ENCODE results near the gene CCL24. TPM values are rescaled to one million over a fixed set of nuclear protein-coding genes. Genes with fewer than 3 reads are reported as not detected.
"Not testable (repeated sequence)": the region's sequence is repeated elsewhere in the genome, so short reads cannot be mapped to it uniquely, and the experiment has no call there.

The CCL24 gene
- total RNA-seq, 1 experiment from 2014 or later, result not detected

DNA sequence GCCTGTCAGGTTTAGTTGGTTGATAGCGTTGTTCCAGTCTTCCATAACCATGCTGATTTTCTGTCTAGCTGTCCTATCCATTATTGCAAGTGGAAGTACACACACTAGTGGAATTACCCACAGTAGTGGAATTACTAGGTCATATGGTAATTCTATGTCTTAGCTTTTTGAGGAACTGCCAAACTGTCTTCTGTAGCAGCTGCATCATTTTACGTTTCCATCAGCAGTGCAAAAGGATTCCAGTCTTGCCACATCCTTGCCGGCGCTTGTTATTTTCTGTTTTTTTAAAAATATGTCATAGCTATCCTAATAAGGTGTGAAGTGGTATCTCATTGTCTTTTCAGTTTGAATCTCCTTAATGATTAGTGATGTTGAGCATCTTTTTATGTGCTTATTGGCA lies 48.0 kb upstream of the CCL24 start:
- Mint-ChIP-seq H3K4me1 (no peaks in the 10 kb centered on the region), H3K4me3 (no peak overlapping the region), H3K27ac (no peak overlapping the region), H3K36me3 (no peaks in the 10 kb centered on the region), H3K9me3 (peaks cover 8% of the 10 kb centered on the region), H3K27me3 (ENCODE audit: low read depth) (no peaks in the 10 kb centered on the region)
- ATAC-seq (no peak), DNase-seq (ENCODE audit: low spot score) (no peak)
- ChIA-PET POLR2A (interaction anchor here (0.7 kb wide), 1 partner anchor 472 kb away, joined by 4 read pairs; no protein-coding TSS in a partner anchor), CTCF (no interaction called here)
- TF ChIP-seq GTF2I (CRISPR knock-in tag; conservative IDR thresholded peaks at IDR 0.05), result no peak

DNA sequence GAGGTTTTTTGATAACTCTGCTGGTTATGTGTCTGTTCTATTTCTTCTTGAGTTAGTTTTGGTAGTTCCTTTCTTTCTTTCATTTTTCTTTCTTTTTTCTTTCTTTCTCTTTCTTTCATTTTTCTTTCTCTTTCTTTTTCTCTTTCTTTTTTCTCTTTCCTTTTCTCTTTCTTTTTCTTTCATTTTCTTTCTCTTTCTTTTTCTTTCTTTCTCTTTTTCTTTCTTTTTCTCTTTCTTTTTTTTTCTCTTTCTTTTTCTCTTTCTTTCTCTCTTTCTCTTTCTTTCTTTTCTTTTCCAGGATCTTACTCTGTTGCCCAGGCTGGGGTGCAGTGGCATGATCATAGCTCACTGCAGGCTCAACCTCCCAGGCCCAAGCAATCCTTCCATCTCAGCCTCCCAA lies 44.8 kb upstream of the CCL24 start:
- Mint-ChIP-seq H3K27ac (no peak overlapping the region), H3K4me1 (no peaks in the 10 kb centered on the region), H3K27me3 (ENCODE audit: low read depth) (no peaks in the 10 kb centered on the region; the same call in 1 of the 2 replicates), H3K36me3 (no peaks in the 10 kb centered on the region), H3K9me3 (peaks cover 13% of the 10 kb centered on the region), H3K4me3 (no peak overlapping the region)
- ChIA-PET POLR2A (no interaction called here), CTCF (no interaction called here)
- no peak for TF ChIP-seq EMX1 (CRISPR knock-in tag; IDR thresholded peaks at IDR 0.05)
- DNase-seq (ENCODE audit: low spot score), result no peak
- no peak for ATAC-seq

DNA sequence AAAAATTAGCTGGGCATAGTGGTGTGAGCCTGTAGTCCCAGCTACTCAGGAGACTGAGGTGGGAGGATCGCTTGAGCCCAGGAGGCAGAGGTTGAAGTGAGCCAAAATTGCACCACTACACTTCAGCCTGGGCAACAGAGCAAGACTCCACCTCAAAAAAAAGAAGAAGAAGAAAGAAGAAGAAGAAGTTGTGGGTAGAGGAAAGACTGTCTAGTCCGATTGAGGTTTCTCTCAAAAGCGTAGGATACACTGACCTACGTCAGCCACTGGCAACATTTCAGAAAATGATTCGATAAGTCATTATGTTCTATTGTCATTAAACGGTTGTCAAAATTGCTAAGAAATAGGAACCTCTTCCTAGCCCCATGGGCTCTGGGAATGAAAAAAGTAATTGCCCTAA lies 42.9 kb upstream of the CCL24 start:
- Mint-ChIP-seq H3K9me3 (peaks cover 13% of the 10 kb centered on the region), H3K4me3 (no peak overlapping the region), H3K27me3 (ENCODE audit: low read depth) (no peaks in the 10 kb centered on the region; the same call in 1 of the 2 replicates), H3K36me3 (no peaks in the 10 kb centered on the region), H3K27ac (no peak overlapping the region), H3K4me1 (no peaks in the 10 kb centered on the region)
- CTCF ChIA-PET, result no interaction called here
- ATAC-seq (no peak), DNase-seq (ENCODE audit: low spot score) (no peak)
- POLR2A ChIA-PET, result no interaction called here
- TF ChIP-seq, protein P1, sequence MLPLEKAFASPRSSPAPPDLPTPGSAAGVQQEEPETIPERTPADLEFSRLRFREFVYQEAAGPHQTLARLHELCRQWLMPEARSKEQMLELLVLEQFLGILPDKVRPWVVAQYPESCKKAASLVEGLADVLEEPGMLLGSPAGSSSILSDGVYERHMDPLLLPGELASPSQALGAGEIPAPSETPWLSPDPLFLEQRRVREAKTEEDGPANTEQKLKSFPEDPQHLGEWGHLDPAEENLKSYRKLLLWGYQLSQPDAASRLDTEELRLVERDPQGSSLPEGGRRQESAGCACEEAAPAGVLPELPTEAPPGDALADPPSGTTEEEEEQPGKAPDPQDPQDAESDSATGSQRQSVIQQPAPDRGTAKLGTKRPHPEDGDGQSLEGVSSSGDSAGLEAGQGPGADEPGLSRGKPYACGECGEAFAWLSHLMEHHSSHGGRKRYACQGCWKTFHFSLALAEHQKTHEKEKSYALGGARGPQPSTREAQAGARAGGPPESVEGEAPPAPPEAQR (CRISPR knock-in tag; IDR thresholded peaks at IDR 0.05), result no peak
- TF ChIP-seq, protein P2, sequence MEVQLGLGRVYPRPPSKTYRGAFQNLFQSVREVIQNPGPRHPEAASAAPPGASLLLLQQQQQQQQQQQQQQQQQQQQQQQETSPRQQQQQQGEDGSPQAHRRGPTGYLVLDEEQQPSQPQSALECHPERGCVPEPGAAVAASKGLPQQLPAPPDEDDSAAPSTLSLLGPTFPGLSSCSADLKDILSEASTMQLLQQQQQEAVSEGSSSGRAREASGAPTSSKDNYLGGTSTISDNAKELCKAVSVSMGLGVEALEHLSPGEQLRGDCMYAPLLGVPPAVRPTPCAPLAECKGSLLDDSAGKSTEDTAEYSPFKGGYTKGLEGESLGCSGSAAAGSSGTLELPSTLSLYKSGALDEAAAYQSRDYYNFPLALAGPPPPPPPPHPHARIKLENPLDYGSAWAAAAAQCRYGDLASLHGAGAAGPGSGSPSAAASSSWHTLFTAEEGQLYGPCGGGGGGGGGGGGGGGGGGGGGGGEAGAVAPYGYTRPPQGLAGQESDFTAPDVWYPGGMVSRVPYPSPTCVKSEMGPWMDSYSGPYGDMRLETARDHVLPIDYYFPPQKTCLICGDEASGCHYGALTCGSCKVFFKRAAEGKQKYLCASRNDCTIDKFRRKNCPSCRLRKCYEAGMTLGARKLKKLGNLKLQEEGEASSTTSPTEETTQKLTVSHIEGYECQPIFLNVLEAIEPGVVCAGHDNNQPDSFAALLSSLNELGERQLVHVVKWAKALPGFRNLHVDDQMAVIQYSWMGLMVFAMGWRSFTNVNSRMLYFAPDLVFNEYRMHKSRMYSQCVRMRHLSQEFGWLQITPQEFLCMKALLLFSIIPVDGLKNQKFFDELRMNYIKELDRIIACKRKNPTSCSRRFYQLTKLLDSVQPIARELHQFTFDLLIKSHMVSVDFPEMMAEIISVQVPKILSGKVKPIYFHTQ (CRISPR knock-in tag; IDR thresholded peaks at IDR 0.05), result no peak
- TF ChIP-seq, protein P3, sequence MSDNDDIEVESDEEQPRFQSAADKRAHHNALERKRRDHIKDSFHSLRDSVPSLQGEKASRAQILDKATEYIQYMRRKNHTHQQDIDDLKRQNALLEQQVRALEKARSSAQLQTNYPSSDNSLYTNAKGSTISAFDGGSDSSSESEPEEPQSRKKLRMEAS (CRISPR knock-in tag; IDR thresholded peaks at IDR 0.05), result no peak
- TF ChIP-seq SMAD3 (CRISPR knock-in tag; IDR thresholded peaks at IDR 0.05; ENCODE audit: borderline replicate concordance), result no peak
- TF ChIP-seq, protein P4, sequence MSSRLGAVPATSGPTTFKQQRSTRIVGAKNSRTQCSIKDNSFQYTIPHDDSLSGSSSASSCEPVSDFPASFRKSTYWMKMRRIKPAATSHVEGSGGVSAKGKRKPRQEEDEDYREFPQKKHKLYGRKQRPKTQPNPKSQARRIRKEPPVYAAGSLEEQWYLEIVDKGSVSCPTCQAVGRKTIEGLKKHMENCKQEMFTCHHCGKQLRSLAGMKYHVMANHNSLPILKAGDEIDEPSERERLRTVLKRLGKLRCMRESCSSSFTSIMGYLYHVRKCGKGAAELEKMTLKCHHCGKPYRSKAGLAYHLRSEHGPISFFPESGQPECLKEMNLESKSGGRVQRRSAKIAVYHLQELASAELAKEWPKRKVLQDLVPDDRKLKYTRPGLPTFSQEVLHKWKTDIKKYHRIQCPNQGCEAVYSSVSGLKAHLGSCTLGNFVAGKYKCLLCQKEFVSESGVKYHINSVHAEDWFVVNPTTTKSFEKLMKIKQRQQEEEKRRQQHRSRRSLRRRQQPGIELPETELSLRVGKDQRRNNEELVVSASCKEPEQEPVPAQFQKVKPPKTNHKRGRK (CRISPR knock-in tag; IDR thresholded peaks at IDR 0.05; ENCODE audit: borderline replicate concordance), result no peak
- no peak for TF ChIP-seq ZNF416 (CRISPR knock-in tag; IDR thresholded peaks at IDR 0.05)
- no peak for TF ChIP-seq KAT7 (CRISPR knock-in tag; IDR thresholded peaks at IDR 0.05; ENCODE audit: borderline replicate concordance)
- TF ChIP-seq CREM (CRISPR knock-in tag; IDR thresholded peaks at IDR 0.05), result no peak
- no peak for TF ChIP-seq ZNF219 (CRISPR knock-in tag; IDR thresholded peaks at IDR 0.05; ENCODE audit: borderline replicate concordance)
- TF ChIP-seq ESRRA (CRISPR knock-in tag; IDR thresholded peaks at IDR 0.05; ENCODE audit: borderline replicate concordance), result no peak
- TF ChIP-seq, protein P5, sequence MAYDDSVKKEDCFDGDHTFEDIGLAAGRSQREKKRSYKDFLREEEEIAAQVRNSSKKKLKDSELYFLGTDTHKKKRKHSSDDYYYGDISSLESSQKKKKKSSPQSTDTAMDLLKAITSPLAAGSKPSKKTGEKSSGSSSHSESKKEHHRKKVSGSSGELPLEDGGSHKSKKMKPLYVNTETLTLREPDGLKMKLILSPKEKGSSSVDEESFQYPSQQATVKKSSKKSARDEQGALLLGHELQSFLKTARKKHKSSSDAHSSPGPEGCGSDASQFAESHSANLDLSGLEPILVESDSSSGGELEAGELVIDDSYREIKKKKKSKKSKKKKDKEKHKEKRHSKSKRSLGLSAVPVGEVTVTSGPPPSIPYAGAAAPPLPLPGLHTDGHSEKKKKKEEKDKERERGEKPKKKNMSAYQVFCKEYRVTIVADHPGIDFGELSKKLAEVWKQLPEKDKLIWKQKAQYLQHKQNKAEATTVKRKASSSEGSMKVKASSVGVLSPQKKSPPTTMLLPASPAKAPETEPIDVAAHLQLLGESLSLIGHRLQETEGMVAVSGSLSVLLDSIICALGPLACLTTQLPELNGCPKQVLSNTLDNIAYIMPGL (CRISPR knock-in tag; IDR thresholded peaks at IDR 0.05), result no peak
- TF ChIP-seq, protein P6, sequence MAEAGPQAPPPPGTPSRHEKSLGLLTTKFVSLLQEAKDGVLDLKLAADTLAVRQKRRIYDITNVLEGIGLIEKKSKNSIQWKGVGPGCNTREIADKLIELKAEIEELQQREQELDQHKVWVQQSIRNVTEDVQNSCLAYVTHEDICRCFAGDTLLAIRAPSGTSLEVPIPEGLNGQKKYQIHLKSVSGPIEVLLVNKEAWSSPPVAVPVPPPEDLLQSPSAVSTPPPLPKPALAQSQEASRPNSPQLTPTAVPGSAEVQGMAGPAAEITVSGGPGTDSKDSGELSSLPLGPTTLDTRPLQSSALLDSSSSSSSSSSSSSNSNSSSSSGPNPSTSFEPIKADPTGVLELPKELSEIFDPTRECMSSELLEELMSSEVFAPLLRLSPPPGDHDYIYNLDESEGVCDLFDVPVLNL (CRISPR knock-in tag; IDR thresholded peaks at IDR 0.05; ENCODE audit: borderline replicate concordance, low read depth), result no peak
- TF ChIP-seq, protein P7, sequence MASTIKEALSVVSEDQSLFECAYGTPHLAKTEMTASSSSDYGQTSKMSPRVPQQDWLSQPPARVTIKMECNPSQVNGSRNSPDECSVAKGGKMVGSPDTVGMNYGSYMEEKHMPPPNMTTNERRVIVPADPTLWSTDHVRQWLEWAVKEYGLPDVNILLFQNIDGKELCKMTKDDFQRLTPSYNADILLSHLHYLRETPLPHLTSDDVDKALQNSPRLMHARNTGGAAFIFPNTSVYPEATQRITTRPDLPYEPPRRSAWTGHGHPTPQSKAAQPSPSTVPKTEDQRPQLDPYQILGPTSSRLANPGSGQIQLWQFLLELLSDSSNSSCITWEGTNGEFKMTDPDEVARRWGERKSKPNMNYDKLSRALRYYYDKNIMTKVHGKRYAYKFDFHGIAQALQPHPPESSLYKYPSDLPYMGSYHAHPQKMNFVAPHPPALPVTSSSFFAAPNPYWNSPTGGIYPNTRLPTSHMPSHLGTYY (CRISPR knock-in tag; IDR thresholded peaks at IDR 0.05), result no peak
- TF ChIP-seq ZNF232 (CRISPR knock-in tag; IDR thresholded peaks at IDR 0.05), result no peak
- no peak for TF ChIP-seq FOXJ3 (CRISPR knock-in tag; IDR thresholded peaks at IDR 0.05; ENCODE audit: borderline replicate concordance)

DNA sequence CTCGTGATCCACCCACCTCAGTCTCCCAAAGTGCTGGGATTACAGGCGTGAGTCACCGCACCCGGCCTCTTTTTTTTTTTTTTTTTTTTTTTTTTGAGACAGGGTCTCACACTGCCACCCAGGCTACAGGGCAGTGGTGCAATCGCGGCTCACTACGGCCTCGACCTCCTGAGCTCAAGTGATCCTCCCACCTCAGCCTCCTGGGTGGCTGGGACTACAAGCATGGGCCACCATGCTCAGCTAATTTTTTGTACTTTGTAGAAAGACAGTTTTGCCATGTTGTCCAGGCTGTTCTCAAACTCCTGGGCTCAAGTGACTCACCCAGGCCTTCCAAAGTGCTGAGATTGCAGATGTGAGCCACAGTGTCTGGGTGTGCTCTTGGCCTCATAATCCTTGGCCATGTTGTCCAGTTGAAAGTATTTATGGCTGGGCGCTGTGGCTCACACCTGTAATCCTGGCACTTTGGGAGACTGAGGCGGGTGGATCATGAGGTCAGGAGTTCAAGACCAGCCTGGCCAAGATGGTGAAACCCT lies 41.3 kb upstream of the CCL24 start:
- POLR2A ChIA-PET; DNase-seq (ENCODE audit: low spot score); H3K27me3 Mint-ChIP-seq (ENCODE audit: low read depth); ATAC-seq; H3K4me3 Mint-ChIP-seq; H3K4me1 Mint-ChIP-seq; H3K36me3 Mint-ChIP-seq; H3K27ac Mint-ChIP-seq: not testable (repeated sequence)
- CTCF ChIA-PET, result interaction anchor here (1.8 kb wide), 1 partner anchor 12 kb away, joined by 7 read pairs; no protein-coding TSS in a partner anchor
- H3K9me3 Mint-ChIP-seq, result peaks cover 13% of the 10 kb centered on the region
